Fibroblast of lung (primary cell): ENCODE measurements around the gene SYPL1. TPM values are rescaled to one million over a fixed set of nuclear protein-coding genes. Genes with fewer than 3 reads are reported as not detected.

Source experiments
- DNase-seq, 2 donors: peaks; one replicate each; pipeline versions ENCODE4 v3.0.0 to v3.0.0-alpha.2; 2010; ENCODE audit warnings: low read depth in 2 of 2
- H2AFZ ChIP-seq: 2 replicates; pipeline ENCODE4 v1.5.1; 2012; ENCODE audit warnings: low read length, control low read depth, inconsistent platforms
- H3K27ac ChIP-seq: 2 replicates; pipeline ENCODE4 v1.5.1; 2011; ENCODE audit warnings: low read length, control low read depth; ENCODE audit not compliant: insufficient read depth
- H3K27me3 ChIP-seq: 2 replicates; pipeline ENCODE4 v1.5.1; 2011; ENCODE audit warnings: mild to moderate bottlenecking, low read length; ENCODE audit not compliant: control insufficient read depth, insufficient read depth
- H3K36me3 ChIP-seq: 2 replicates; pipeline ENCODE4 v1.5.1; 2011; ENCODE audit warnings: low read length; ENCODE audit not compliant: control insufficient read depth, insufficient read depth
- H3K4me1 ChIP-seq: 2 replicates; pipeline ENCODE4 v1.5.1; 2011; ENCODE audit warnings: low read length; ENCODE audit not compliant: control insufficient read depth, insufficient read depth; ENCODE audit errors: extremely low read depth
- H3K4me2 ChIP-seq: 2 replicates; pipeline ENCODE4 v1.5.1; 2011; ENCODE audit warnings: low read length, control low read depth; ENCODE audit not compliant: insufficient read depth; ENCODE audit errors: extremely low read depth
- H3K4me3 ChIP-seq, 4 experiments: fragments of 200-600 bp in 1 of 4; sonication (generic) in 1 of 4; replicated peaks in 1 of 4; 2 replicates each; pipeline ENCODE4 v1.5.1; 2011 to 2016; ENCODE audit warnings: low read length in 4 of 4, low read depth in 3 of 4, mild to moderate bottlenecking in 3 of 4, control low read depth in 2 of 4, inconsistent platforms in 1 of 4, mixed read lengths in 1 of 4; ENCODE audit not compliant: insufficient read depth in 1 of 4; ENCODE audit errors: control extremely low read depth in 1 of 4
- H3K79me2 ChIP-seq: 2 replicates; pipeline ENCODE4 v1.5.1; 2012; ENCODE audit warnings: mild to moderate bottlenecking, low read length, inconsistent platforms; ENCODE audit not compliant: control insufficient read depth, insufficient read depth
- H3K9ac ChIP-seq: 2 replicates; pipeline ENCODE4 v1.5.1; 2011; ENCODE audit warnings: mild to moderate bottlenecking, low read length, control low read depth; ENCODE audit not compliant: insufficient read depth
- H3K9me3 ChIP-seq: 2 replicates; pipeline ENCODE4 v1.5.1; 2012; ENCODE audit warnings: low read depth, low read length; ENCODE audit not compliant: control insufficient read depth, insufficient read depth
- H4K20me1 ChIP-seq: 2 replicates; pipeline ENCODE4 v1.5.1; 2011; ENCODE audit warnings: low read length; ENCODE audit not compliant: control insufficient read depth, insufficient read depth; ENCODE audit errors: extremely low read depth
- EZH2 ChIP-seq: IDR thresholded peaks from 2 replicates; pipeline ENCODE4 v1.5.1; 2012; ENCODE audit warnings: low read length, control low read depth, mild to moderate bottlenecking; ENCODE audit errors: missing control alignments
- polyA plus RNA-seq, 2 donors: library from polyadenylated mRNA; depleted of rRNA in 1 of 2; stranded (reverse) in 1 of 2; unstranded in 1 of 2; fragments of >200 nt; gene quantifications; 2 replicates each; pipeline ENCODE4 v1.2.1, GENCODE V29; 2011 to 2012; ENCODE audit warnings: missing spikeins in 1 of 2
- total RNA-seq: library from RNA; depleted of rRNA; stranded (reverse); fragments of >200 nt; gene quantifications from 2 replicates; pipeline ENCODE4 v1.2.1, GENCODE V29; 2014
- TF ChIP-seq, protein P1 (sequence below), 2 donors: IDR thresholded peaks in 1 of 2; conservative IDR thresholded peaks in 1 of 2; 1 replicate in 1 of 2; 2 replicates in 1 of 2; pipeline ENCODE4 v1.5.1; 2011 to 2012; ENCODE audit warnings: low read length in 2 of 2, control low read depth in 1 of 2, inconsistent platforms in 1 of 2, low read depth in 1 of 2, mild to moderate bottlenecking in 1 of 2

SYPL1 gene
- total and polyA plus RNA-seq, 2 donors (not counting 1 experiment from before 2014, with no cell fraction given) = 71.0 to 132 TPM

DNA sequence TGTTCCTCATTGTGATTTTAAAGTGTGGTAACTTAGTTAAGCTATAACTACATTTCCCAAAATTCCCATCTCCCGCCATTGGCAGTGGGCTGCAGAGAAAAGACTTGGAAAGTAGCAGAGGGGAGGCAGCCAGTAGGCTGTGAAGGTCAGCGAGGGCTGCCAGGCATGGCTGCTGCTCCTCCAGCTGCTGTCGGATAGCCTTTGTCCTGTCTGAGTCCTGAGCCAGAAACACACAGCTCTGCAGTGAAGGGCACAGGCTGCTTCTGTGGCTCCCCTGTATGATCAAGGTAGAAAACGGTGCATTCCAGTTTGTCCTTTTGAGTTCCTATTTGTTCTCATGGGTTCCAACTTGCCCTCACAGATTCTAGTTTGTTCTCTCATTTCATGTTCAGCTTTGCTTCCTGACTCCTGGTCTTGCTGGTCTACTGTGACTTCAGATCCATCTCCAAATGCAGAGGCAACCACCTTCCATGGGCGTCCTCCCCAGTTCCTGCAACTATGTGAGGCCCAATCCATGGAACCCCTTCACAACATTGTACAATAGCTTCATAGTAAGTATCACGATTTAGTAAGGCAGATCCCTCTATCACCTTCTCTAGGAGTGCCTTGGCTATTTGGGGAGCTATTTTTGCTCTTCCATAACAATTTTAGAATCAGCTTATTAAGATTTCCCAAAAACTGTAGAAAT is 31.7 kb downstream of the SYPL1 start:
- Histone ChIP-seq H3K27me3 (no peaks in the 10 kb centered on the region), H3K4me1 (no peaks in the 10 kb centered on the region), H3K9me3 (no peaks in the 10 kb centered on the region), H2AFZ (no peak overlapping the region), H3K4me2 (no peak overlapping the region), H3K27ac (no peak overlapping the region), H3K9ac (no peak overlapping the region), H3K79me2 (no peaks in the 10 kb centered on the region), H3K36me3 (no peaks in the 10 kb centered on the region), H3K4me3 (no peak overlapping the region), H4K20me1 (no peaks in the 10 kb centered on the region)
- TF ChIP-seq, protein P1, sequence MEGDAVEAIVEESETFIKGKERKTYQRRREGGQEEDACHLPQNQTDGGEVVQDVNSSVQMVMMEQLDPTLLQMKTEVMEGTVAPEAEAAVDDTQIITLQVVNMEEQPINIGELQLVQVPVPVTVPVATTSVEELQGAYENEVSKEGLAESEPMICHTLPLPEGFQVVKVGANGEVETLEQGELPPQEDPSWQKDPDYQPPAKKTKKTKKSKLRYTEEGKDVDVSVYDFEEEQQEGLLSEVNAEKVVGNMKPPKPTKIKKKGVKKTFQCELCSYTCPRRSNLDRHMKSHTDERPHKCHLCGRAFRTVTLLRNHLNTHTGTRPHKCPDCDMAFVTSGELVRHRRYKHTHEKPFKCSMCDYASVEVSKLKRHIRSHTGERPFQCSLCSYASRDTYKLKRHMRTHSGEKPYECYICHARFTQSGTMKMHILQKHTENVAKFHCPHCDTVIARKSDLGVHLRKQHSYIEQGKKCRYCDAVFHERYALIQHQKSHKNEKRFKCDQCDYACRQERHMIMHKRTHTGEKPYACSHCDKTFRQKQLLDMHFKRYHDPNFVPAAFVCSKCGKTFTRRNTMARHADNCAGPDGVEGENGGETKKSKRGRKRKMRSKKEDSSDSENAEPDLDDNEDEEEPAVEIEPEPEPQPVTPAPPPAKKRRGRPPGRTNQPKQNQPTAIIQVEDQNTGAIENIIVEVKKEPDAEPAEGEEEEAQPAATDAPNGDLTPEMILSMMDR (conservative IDR thresholded peaks at IDR 0.05 in 1 of 2, IDR thresholded peaks at IDR 0.05 in 1 of 2; ENCODE audit: low read depth in 1 of 2, low read length in 2 of 2) = no peak
- no peak for TF ChIP-seq EZH2
- no peak for DNase-seq

DNA sequence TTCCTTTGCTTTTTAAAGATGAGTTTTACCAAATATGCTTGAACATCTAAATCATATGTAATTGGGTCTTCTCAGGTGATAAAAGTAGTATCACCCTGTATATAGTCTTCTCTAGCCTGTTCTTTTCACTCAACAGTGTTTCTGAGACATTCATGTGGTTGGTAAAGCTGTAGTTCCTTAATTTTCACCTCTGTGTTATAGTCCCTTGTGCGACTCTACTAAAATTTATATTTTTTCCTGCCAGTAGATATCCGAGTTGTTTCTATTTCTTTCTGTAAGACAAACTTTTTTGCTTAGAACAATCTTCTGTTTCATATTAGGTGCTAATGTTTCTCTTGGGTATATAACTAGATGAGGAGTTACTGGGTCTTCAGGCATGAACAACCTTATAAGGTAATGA is 35.6 kb downstream of the SYPL1 start:
- Histone ChIP-seq H2AFZ (no peak overlapping the region), H3K36me3 (no peaks in the 10 kb centered on the region), H3K9ac (no peak overlapping the region), H3K4me3 (no peak overlapping the region), H3K27me3 (no peaks in the 10 kb centered on the region), H3K4me1 (no peaks in the 10 kb centered on the region), H4K20me1 (no peaks in the 10 kb centered on the region), H3K79me2 (no peaks in the 10 kb centered on the region), H3K27ac (no peak overlapping the region), H3K9me3 (no peaks in the 10 kb centered on the region), H3K4me2 (no peak overlapping the region)
- TF ChIP-seq EZH2 = no peak
- TF ChIP-seq, protein P1 (conservative IDR thresholded peaks at IDR 0.05 in 1 of 2, IDR thresholded peaks at IDR 0.05 in 1 of 2; ENCODE audit: low read depth in 1 of 2, low read length in 2 of 2) = no peak
- no peak for DNase-seq

DNA sequence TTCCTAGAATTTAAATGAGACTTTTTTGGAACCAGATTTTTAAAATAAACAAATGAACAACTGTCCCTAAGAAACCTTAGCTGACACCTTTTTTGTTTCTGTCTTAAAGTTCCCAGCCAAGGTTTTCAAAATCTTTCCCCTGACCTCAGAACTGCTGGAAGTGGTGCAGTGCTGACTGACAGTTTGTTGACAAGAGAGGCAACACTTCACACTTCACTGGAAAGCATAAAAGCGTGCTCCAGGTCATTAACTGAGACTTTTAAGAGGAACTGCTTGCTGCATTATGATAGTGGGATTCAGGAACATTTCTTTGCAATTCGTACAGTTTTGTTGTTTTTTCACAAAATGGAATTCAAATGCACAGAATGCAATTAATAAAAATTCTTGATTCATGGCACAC is 36.2 kb downstream of the SYPL1 start:
- no peak overlapping the region for H3K27ac ChIP-seq
- TF ChIP-seq, protein P1 (conservative IDR thresholded peaks at IDR 0.05 in 1 of 2, IDR thresholded peaks at IDR 0.05 in 1 of 2; ENCODE audit: low read depth in 1 of 2, low read length in 2 of 2) = no peak
- no peak for TF ChIP-seq EZH2
- H3K27me3 ChIP-seq = no peaks in the 10 kb centered on the region
- no peaks in the 10 kb centered on the region for H4K20me1 ChIP-seq
- H3K36me3 ChIP-seq = no peaks in the 10 kb centered on the region
- H3K9me3 ChIP-seq = no peaks in the 10 kb centered on the region
- no peak overlapping the region for H3K4me2 ChIP-seq
- no peak for DNase-seq
- H3K79me2 ChIP-seq = no peaks in the 10 kb centered on the region
- no peak overlapping the region for H3K9ac ChIP-seq
- no peak overlapping the region for H3K4me3 ChIP-seq
- no peaks in the 10 kb centered on the region for H3K4me1 ChIP-seq
- no peak overlapping the region for H2AFZ ChIP-seq
